GM19025 (cell line): ENCODE data around the gene ITM2A.

Experiments used
- ATAC-seq: cut with Tn5 transposase; IDR thresholded peaks from one replicate; pipeline ENCODE4 v1.9.1; 2021; ENCODE audit warnings: mild to moderate bottlenecking, low read depth, moderate library complexity; ENCODE audit not compliant: unreplicated experiment

Gene ITM2A

DNA sequence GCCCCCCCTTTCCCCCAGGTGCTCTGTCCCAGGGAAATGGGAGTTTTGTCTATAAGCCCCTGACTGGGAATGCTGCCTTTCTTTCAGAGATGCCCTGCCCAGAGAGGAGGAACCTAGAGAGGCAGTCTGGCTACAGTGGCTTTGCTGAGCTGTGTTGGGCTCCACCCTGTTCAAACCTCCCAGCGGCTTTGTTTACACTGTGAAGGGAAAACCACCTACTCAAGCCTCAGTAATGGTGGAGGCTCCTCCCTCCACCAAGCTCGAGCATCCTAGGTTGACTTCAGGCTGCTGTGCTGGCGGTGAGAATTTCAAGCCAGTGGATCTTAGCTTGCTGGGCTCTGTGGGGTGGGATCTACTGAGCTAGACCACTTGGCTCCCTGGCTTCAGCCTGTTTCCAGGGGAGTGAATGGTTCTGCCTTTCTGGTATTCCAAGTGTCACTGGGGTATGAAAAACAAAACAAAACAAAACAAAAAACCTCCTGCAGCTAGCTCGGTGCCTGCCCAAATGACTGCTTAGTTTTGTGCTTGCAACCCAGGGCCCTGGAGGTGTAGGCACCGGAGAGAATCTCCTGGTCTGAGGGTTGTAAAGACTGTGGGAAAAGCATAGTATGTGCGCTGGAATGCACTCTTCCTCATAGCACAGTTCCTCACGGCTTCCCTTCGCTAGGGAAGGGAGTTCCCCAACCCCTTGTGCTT lies 41.7 kb downstream of the ITM2A start:
- no peak for ATAC-seq
